H1 (cell line): ENCODE measurements around the gene FBXO30. TPM values are rescaled to one million over a fixed set of nuclear protein-coding genes. Genes with fewer than 3 reads are reported as not detected.

ENCODE experiments used
- CTCF ChIA-PET: fragments of 300-600 bp; sonication (Branson Sonifier 250); formaldehyde crosslinking; loops from one replicate; lab custom pipeline; 2021; ENCODE audit not compliant: partially characterized antibody; lab: Charles Lee
- POLR2A ChIA-PET: fragments of 300-600 bp; sonication (Branson Sonifier 250); formaldehyde crosslinking; loops from one replicate; lab custom pipeline; 2021; ENCODE audit warnings: inconsistent platforms; ENCODE audit not compliant: partially characterized antibody; lab: Charles Lee
- DNase-seq, 2 experiments: peaks; one replicate each; pipeline versions ENCODE4 v3.0.0 to v3.0.0-alpha.2; 2010 to 2022; ENCODE audit warnings: low spot score in 2 of 2, low read depth in 1 of 2, mixed read lengths in 1 of 2
- FAIRE-seq: peaks from 2 replicates; lab custom pipeline; 2011; peaks lifted over from hg19 to GRCh38; lab: Jason Lieb, UNC
- H2AFZ ChIP-seq: 2 replicates; pipeline ENCODE4 v1.8.1; 2012; ENCODE audit warnings: low read length, inconsistent platforms
- H2AK5ac ChIP-seq: 2 replicates; pipeline ENCODE4 v1.6.1; 2013; ENCODE audit warnings: low read depth, low read length
- H2BK120ac ChIP-seq: replicated peaks from 2 replicates; pipeline ENCODE3; 2013; ENCODE audit warnings: low read depth, low read length, inconsistent platforms
- H2BK12ac ChIP-seq: 2 replicates; pipeline ENCODE4 v1.6.1; 2013; ENCODE audit warnings: low read depth, low read length
- H2BK15ac ChIP-seq: 2 replicates; pipeline ENCODE4 v1.6.1; 2013; ENCODE audit warnings: low read length
- H2BK20ac ChIP-seq: 2 replicates; pipeline ENCODE4 v1.6.1; 2013; ENCODE audit warnings: low read length
- H2BK5ac ChIP-seq: 2 replicates; pipeline ENCODE4 v1.6.1; 2013; ENCODE audit warnings: low read depth, low read length
- H3K14ac ChIP-seq: 2 replicates; pipeline ENCODE4 v1.6.1; 2013; ENCODE audit warnings: inconsistent platforms; ENCODE audit not compliant: insufficient read length
- H3K18ac ChIP-seq: 2 replicates; pipeline ENCODE4 v1.6.1; 2013; ENCODE audit warnings: low read length; ENCODE audit errors: extremely low read depth
- H3K23ac ChIP-seq: 2 replicates; pipeline ENCODE4 v1.6.1; 2013; ENCODE audit warnings: inconsistent platforms; ENCODE audit not compliant: insufficient read length
- H3K23me2 ChIP-seq: 2 replicates; pipeline ENCODE4 v1.6.1; 2013; ENCODE audit warnings: low read depth, low read length
- H3K27ac ChIP-seq: 2 replicates; pipeline ENCODE4 v1.6.1; 2011; ENCODE audit warnings: low read depth, low read length, inconsistent platforms
- H3K27me3 ChIP-seq, 4 experiments: replicated peaks in 1 of 4; 1 replicate in 1 of 4; 2 replicates in 3 of 4; pipeline versions ENCODE4 v1.6.1 to v1.8.1; 2011 to 2013; ENCODE audit warnings: low read length in 3 of 4, mild to moderate bottlenecking in 3 of 4, inconsistent platforms in 2 of 4, mixed read lengths in 2 of 4, moderate library complexity in 1 of 4; ENCODE audit not compliant: control insufficient read depth in 3 of 4, insufficient read depth in 3 of 4; ENCODE audit errors: extremely low read depth in 1 of 4
- H3K36me3 ChIP-seq, 4 experiments: 2 replicates each; pipeline versions ENCODE4 v1.6.1 to v1.8.1; 2011 to 2013; ENCODE audit warnings: mild to moderate bottlenecking in 4 of 4, low read length in 3 of 4, moderate library complexity in 2 of 4, control low read depth in 1 of 4, inconsistent platforms in 1 of 4; ENCODE audit not compliant: insufficient read depth in 4 of 4, control insufficient read depth in 2 of 4
- H3K4ac ChIP-seq: replicated peaks from 2 replicates; pipeline ENCODE3; 2013; ENCODE audit warnings: low read length, low read depth, mixed read lengths, inconsistent platforms; ENCODE audit not compliant: insufficient read length
- H3K4me1 ChIP-seq, 4 experiments: replicated peaks in 1 of 4; 1 replicate in 1 of 4; 2 replicates in 3 of 4; pipeline versions ENCODE4 v1.6.1 to v1.8.1; 2011 to 2013; ENCODE audit warnings: low read length in 3 of 4, inconsistent platforms in 2 of 4, mixed read lengths in 1 of 4; ENCODE audit not compliant: insufficient read depth in 4 of 4, control insufficient read depth in 3 of 4
- H3K4me2 ChIP-seq, 2 experiments: 2 replicates each; pipeline versions ENCODE4 v1.6.1 to v1.8.1; 2011 to 2013; ENCODE audit warnings: low read depth in 2 of 2, low read length in 2 of 2, control low read depth in 1 of 2, inconsistent platforms in 1 of 2, mild to moderate bottlenecking in 1 of 2; ENCODE audit not compliant: insufficient read depth in 1 of 2
- H3K4me3 ChIP-seq, 4 experiments: fragments of 200-600, 300-600 bp in 1 of 4; sonication (generic), shearing (Covaris generic), sonication (Bioruptor Twin) in 1 of 4; 2 replicates each; pipeline versions ENCODE4 v1.5.1 to v1.8.1; 2011 to 2016; ENCODE audit warnings: low read length in 4 of 4, low read depth in 3 of 4, control low read depth in 2 of 4, inconsistent platforms in 2 of 4, mild to moderate bottlenecking in 2 of 4, mixed read lengths in 1 of 4, moderate library complexity in 1 of 4; ENCODE audit not compliant: insufficient read depth in 2 of 4; ENCODE audit errors: extremely low read depth in 1 of 4
- H3K56ac ChIP-seq: replicated peaks from 2 replicates; pipeline ENCODE3; 2013; ENCODE audit warnings: low read depth, mild to moderate bottlenecking, mixed read lengths, low read length, inconsistent platforms; ENCODE audit not compliant: insufficient read length
- H3K79me1 ChIP-seq: 2 replicates; pipeline ENCODE4 v1.6.1; 2013; ENCODE audit warnings: low read depth, low read length, control low read depth
- H3K79me2 ChIP-seq, 2 experiments: 2 replicates each; pipeline versions ENCODE4 v1.6.1 to v1.8.1; 2012 to 2013; ENCODE audit warnings: low read length in 2 of 2, mild to moderate bottlenecking in 2 of 2, inconsistent platforms in 1 of 2; ENCODE audit not compliant: insufficient read depth in 2 of 2, control insufficient read depth in 1 of 2
- H3K9ac ChIP-seq, 4 experiments: replicated peaks in 1 of 4; 1 replicate in 1 of 4; 2 replicates in 3 of 4; pipeline versions ENCODE4 v1.6.1 to v1.8.1; 2011 to 2013; ENCODE audit warnings: low read depth in 3 of 4, low read length in 3 of 4, control low read depth in 2 of 4, mild to moderate bottlenecking in 2 of 4, moderate library complexity in 2 of 4, inconsistent platforms in 1 of 4; ENCODE audit errors: extremely low read depth in 1 of 4
- H3K9me3 ChIP-seq, 2 experiments: 2 replicates each; pipeline versions ENCODE4 v1.6.1 to v1.8.1; 2012 to 2013; ENCODE audit warnings: mild to moderate bottlenecking in 2 of 2, moderate library complexity in 2 of 2, control low read depth in 1 of 2, inconsistent platforms in 1 of 2, low read depth in 1 of 2, low read length in 1 of 2, mixed read lengths in 1 of 2; ENCODE audit not compliant: insufficient read depth in 2 of 2
- H4K20me1 ChIP-seq, 2 experiments: replicated peaks in 1 of 2; 2 replicates each; pipeline versions ENCODE3 to v1.8.1; 2011 to 2013; ENCODE audit warnings: inconsistent platforms in 2 of 2, low read length in 2 of 2, mild to moderate bottlenecking in 1 of 2; ENCODE audit not compliant: insufficient read depth in 2 of 2, control insufficient read depth in 1 of 2
- H4K5ac ChIP-seq: 2 replicates; pipeline ENCODE4 v1.6.1; 2013; ENCODE audit warnings: low read length, low read depth, mixed read lengths, inconsistent platforms; ENCODE audit not compliant: insufficient read length
- H4K8ac ChIP-seq: 2 replicates; pipeline ENCODE4 v1.8.0; 2013; ENCODE audit warnings: mild to moderate bottlenecking, moderate library complexity, low read length, inconsistent platforms; ENCODE audit not compliant: insufficient read depth; ENCODE audit errors: extremely low read depth
- H4K91ac ChIP-seq: replicated peaks from 2 replicates; pipeline ENCODE3; 2013; ENCODE audit warnings: low read length, mixed read lengths, inconsistent platforms; ENCODE audit not compliant: insufficient read length
- FOSL1 ChIP-seq: IDR thresholded peaks from 2 replicates; pipeline ENCODE4 v1.6.1; 2011; ENCODE audit warnings: mild to moderate bottlenecking, low read depth, low read length, moderate library complexity; ENCODE audit not compliant: insufficient read depth
- RNF2 ChIP-seq: fragments of 200-900, 300-1000 bp; sonication (generic); IDR thresholded peaks from 2 replicates; pipeline ENCODE4 v1.7.1; 2016; ENCODE audit warnings: borderline replicate concordance, low read depth, mild to moderate bottlenecking, antibody characterized with exemption, low read length; ENCODE audit not compliant: poor library complexity, severe bottlenecking; ENCODE audit errors: missing control alignments
- SP2 ChIP-seq: IDR thresholded peaks from 2 replicates; pipeline ENCODE4 v1.6.1; 2012; ENCODE audit warnings: mild to moderate bottlenecking, low read length, inconsistent platforms
- SRF ChIP-seq: IDR thresholded peaks from 2 replicates; pipeline ENCODE4 v1.6.1; 2011; ENCODE audit warnings: mild to moderate bottlenecking, low read depth, low read length, moderate library complexity
- WGBS, 2 experiments: shearing (Covaris generic) in 1 of 2; methylation state at CpG; one replicate each; pipeline versions ENCODE4 v1.1.6 to v1.1.7; 2013 to 2015; ENCODE audit warnings: low lambda C conversion rate in 2 of 2, mixed read lengths in 2 of 2, inconsistent platforms in 1 of 2, low coverage in 1 of 2, missing lambda C conversion rate in 1 of 2; ENCODE audit not compliant: insufficient replicate concordance in 2 of 2, insufficient coverage in 1 of 2, insufficient read length in 1 of 2; ENCODE audit errors: extremely low coverage in 1 of 2, missing lambda C conversion rate in 1 of 2; 5-methylcytosine and 5-hydroxymethylcytosine counted together
- polyA plus RNA-seq, 7 experiments: library from polyadenylated mRNA; depleted of rRNA in 3 of 7; stranded (reverse) in 5 of 7; unstranded in 2 of 7; fragments of >200 nt in 5 of 7; fragments of 200-250 nt in 2 of 7; gene quantifications; 1 replicate in 5 of 7; 2 replicates in 1 of 7; 4 replicates in 1 of 7; pipeline versions ENCODE4 v1.2.1 to v1.2.3, GENCODE V29; 2011 to 2013; ENCODE audit warnings: missing spikeins in 2 of 7, mixed read lengths in 2 of 7
- total RNA-seq: library from RNA; stranded (reverse); fragmentation: NEBNext Ultra II Directional; extraction: Animal tissue kit (Norgen Biotek cat#: 25700); gene quantifications from 2 replicates; pipeline ENCODE4 v1.2.1, GENCODE V29; 2021
- TF ChIP-seq, protein P1 (sequence below), 3 experiments: IDR thresholded peaks; 1 replicate in 2 of 3; 2 replicates in 1 of 3; pipeline versions ENCODE4 v1.5.1 to v1.6.1; 2011; ENCODE audit warnings: low read length in 3 of 3, mild to moderate bottlenecking in 3 of 3, inconsistent platforms in 2 of 3, low read depth in 1 of 3, moderate library complexity in 1 of 3; ENCODE audit not compliant: insufficient read depth in 1 of 3; ENCODE audit errors: control extremely low read depth in 1 of 3

FBXO30 gene
- total and polyA plus RNA-seq, 2 of the 8 experiments (the other 6 are each of a cell fraction or from before 2014, with no cell fraction given), result 3.9 to 18.3 TPM

- no peak for FAIRE-seq
- H3K4me3 ChIP-seq, result no peak overlapping the region
- H2BK12ac ChIP-seq, result no peak overlapping the region
- no peak overlapping the region for H4K5ac ChIP-seq
- no peak overlapping the region for H2BK20ac ChIP-seq
- H2BK15ac ChIP-seq, result no peak overlapping the region
- no peak overlapping the region for H3K56ac ChIP-seq
- 98% methylated on average over 3 of the region's 3 CpGs; no CpG with 5 or more reads in 1 of the 2 experiments for WGBS, 2 experiments
- no peak overlapping the region for H4K8ac ChIP-seq
- POLR2A ChIA-PET, result no interaction called here
- H3K79me2 ChIP-seq, result no peaks in the 10 kb centered on the region
- H4K91ac ChIP-seq, result no peak overlapping the region
- no peak overlapping the region for H2AFZ ChIP-seq
- no peak overlapping the region for H3K4me2 ChIP-seq
- no peaks in the 10 kb centered on the region; a peak in 1 of 7 replicates for H3K4me1 ChIP-seq
- no peaks in the 10 kb centered on the region for H3K79me1 ChIP-seq
- H3K4ac ChIP-seq, result no peak overlapping the region
- no peak overlapping the region for H2BK5ac ChIP-seq
- H2BK120ac ChIP-seq, result no peak overlapping the region
- no peaks in the 10 kb centered on the region for H3K36me3 ChIP-seq
- no peaks in the 10 kb centered on the region for H3K9me3 ChIP-seq
- no peak overlapping the region for H3K9ac ChIP-seq
- TF ChIP-seq, protein P1, sequence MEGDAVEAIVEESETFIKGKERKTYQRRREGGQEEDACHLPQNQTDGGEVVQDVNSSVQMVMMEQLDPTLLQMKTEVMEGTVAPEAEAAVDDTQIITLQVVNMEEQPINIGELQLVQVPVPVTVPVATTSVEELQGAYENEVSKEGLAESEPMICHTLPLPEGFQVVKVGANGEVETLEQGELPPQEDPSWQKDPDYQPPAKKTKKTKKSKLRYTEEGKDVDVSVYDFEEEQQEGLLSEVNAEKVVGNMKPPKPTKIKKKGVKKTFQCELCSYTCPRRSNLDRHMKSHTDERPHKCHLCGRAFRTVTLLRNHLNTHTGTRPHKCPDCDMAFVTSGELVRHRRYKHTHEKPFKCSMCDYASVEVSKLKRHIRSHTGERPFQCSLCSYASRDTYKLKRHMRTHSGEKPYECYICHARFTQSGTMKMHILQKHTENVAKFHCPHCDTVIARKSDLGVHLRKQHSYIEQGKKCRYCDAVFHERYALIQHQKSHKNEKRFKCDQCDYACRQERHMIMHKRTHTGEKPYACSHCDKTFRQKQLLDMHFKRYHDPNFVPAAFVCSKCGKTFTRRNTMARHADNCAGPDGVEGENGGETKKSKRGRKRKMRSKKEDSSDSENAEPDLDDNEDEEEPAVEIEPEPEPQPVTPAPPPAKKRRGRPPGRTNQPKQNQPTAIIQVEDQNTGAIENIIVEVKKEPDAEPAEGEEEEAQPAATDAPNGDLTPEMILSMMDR (IDR thresholded peaks at IDR 0.05; ENCODE audit: control extremely low read depth in 1 of 3, insufficient read depth in 1 of 3, low read depth in 1 of 3, low read length in 3 of 3), result no peak
- TF ChIP-seq SRF, result no peak
- no peak for TF ChIP-seq SP2
- no peak for TF ChIP-seq FOSL1
- no peak for TF ChIP-seq RNF2
- TF ChIP-seq, all 59 proteins: peak for 0
- Histone ChIP-seq H3K14ac (no peak overlapping the region), H3K23ac (no peak overlapping the region), H3K23me2 (no peaks in the 10 kb centered on the region; the same call in 1 of the 2 replicates), H3K18ac (no peak overlapping the region), H2AK5ac (no peak overlapping the region), H3K27me3 (no peaks in the 10 kb centered on the region), H3K27ac (no peak overlapping the region), H4K20me1 (no peaks in the 10 kb centered on the region)
- CTCF ChIA-PET, result no interaction called here
- DNase-seq, result no peak
These were observed 31.0 kb upstream of the FBXO30 start for GRCh38 chr6:145845557-145845956.
